K562 (cell line): ENCODE data around the gene DYNC1H1.

Experiments used
- CTCF ChIP-seq, 3 experiments: IDR thresholded peaks in 2 of 3; conservative IDR thresholded peaks in 1 of 3; 2 replicates each; pipeline ENCODE4 v1.5.1; 2011 to 2012; ENCODE audit warnings: low read length in 3 of 3, mild to moderate bottlenecking in 3 of 3, control low read depth in 2 of 3, improper control_type of control experiment in 1 of 3, inconsistent platforms in 1 of 3, low read depth in 1 of 3, mixed read lengths in 1 of 3, moderate library complexity in 1 of 3; ENCODE audit not compliant: insufficient read depth in 2 of 3
- EHMT2 ChIP-seq: fragments of 450-650 bp; IDR thresholded peaks from 2 replicates; pipeline ENCODE4 v1.6.1; 2018; ENCODE audit warnings: antibody characterized with exemption
- FOXP1 ChIP-seq: sonication (generic); formaldehyde crosslinking; IDR thresholded peaks from 2 replicates; pipeline ENCODE4 v1.8.0; 2022; ENCODE audit warnings: mild to moderate bottlenecking, missing genetic modification reagents
- HDAC6 ChIP-seq: IDR thresholded peaks from 2 replicates; pipeline ENCODE4 v1.6.1; 2012; ENCODE audit warnings: low read depth, mild to moderate bottlenecking, control low read depth, inconsistent platforms, low read length, moderate library complexity
- JUND ChIP-seq, 2 experiments: IDR thresholded peaks; 2 replicates in 1 of 2; 3 replicates in 1 of 2; pipeline ENCODE4 v1.6.1; 2011; ENCODE audit warnings: borderline replicate concordance in 2 of 2, low read depth in 2 of 2, low read length in 2 of 2, improper control_type of control experiment in 1 of 2, missing biosample characterization in 1 of 2, missing genetic modification characterization in 1 of 2, missing genetic modification reagents in 1 of 2
- KLF16 ChIP-seq: IDR thresholded peaks from 2 replicates; pipeline ENCODE4 v1.6.1; 2016; ENCODE audit warnings: antibody characterized with exemption
- MTA1 ChIP-seq: fragments of 450-650 bp; IDR thresholded peaks from 2 replicates; pipeline ENCODE4 v1.6.1; 2017; ENCODE audit warnings: borderline replicate concordance
- MYBL2 ChIP-seq, 2 experiments: fragments of 450-650 bp in 1 of 2; sonication (generic) in 1 of 2; formaldehyde crosslinking in 1 of 2; IDR thresholded peaks; 2 replicates each; pipeline versions ENCODE4 v1.6.1 to v1.8.1; 2017 to 2022; ENCODE audit warnings: borderline replicate concordance in 1 of 2, inconsistent platforms in 1 of 2, low read depth in 1 of 2, mild to moderate bottlenecking in 1 of 2, missing genetic modification reagents in 1 of 2, moderate library complexity in 1 of 2
- NCOR1 ChIP-seq: fragments of 450-650 bp; IDR thresholded peaks from 2 replicates; pipeline ENCODE4 v1.6.1; 2016; ENCODE audit warnings: mild to moderate bottlenecking, moderate library complexity
- SIRT6 ChIP-seq: IDR thresholded peaks from one replicate; pipeline ENCODE4 v1.6.1; 2012; ENCODE audit warnings: low read depth, mild to moderate bottlenecking, control low read depth, inconsistent platforms, low read length, moderate library complexity
- SREBF2 ChIP-seq: sonication (generic); formaldehyde crosslinking; IDR thresholded peaks from 2 replicates; pipeline ENCODE4 v1.4.0; 2020; ENCODE audit warnings: mild to moderate bottlenecking, missing genetic modification reagents
- TAF7 ChIP-seq: fragments of 450-650 bp; IDR thresholded peaks from 2 replicates; pipeline ENCODE4 v1.6.1; 2016; ENCODE audit warnings: missing genetic modification characterization, missing compliant biosample characterization
- ZNF384 ChIP-seq: IDR thresholded peaks from 2 replicates; pipeline ENCODE4 v1.6.1; 2012; ENCODE audit warnings: low read depth, low read length, improper control_type of control experiment

GRCh38 chr14:101997429-101998336, 33.3 kb downstream of the DYNC1H1 start:
- no peak for TF ChIP-seq JUND (IDR thresholded peaks at IDR 0.05; ENCODE audit: borderline replicate concordance, low read depth, low read length)
- TF ChIP-seq JUND (tag; IDR thresholded peaks at IDR 0.05; ENCODE audit: borderline replicate concordance, low read depth, low read length): no peak
- no peak for TF ChIP-seq CTCF (IDR thresholded peaks at IDR 0.05 in 2 of 3, conservative IDR thresholded peaks at IDR 0.05 in 1 of 3; ENCODE audit: insufficient read depth in 2 of 3, low read depth in 1 of 3, low read length in 3 of 3)
- no peak for TF ChIP-seq ZNF384
- TF ChIP-seq SREBF2 (CRISPR knock-in tag): no peak
- TF ChIP-seq NCOR1: no peak
- no peak for TF ChIP-seq KLF16
- no peak for TF ChIP-seq EHMT2
- TF ChIP-seq MTA1: no peak
- no peak for TF ChIP-seq FOXP1 (CRISPR knock-in tag)
- TF ChIP-seq HDAC6: no peak
- no peak for TF ChIP-seq MYBL2 (IDR thresholded peaks at IDR 0.05; ENCODE audit: low read depth)
- TF ChIP-seq MYBL2 (CRISPR knock-in tag; IDR thresholded peaks at IDR 0.05; ENCODE audit: borderline replicate concordance): no peak
- no peak for TF ChIP-seq TAF7
- TF ChIP-seq SIRT6: no peak
